Measurements from ENCODE around the gene ARHGAP24.
"Not testable (repeated sequence)": the region's sequence is repeated elsewhere in the genome, so short reads cannot be mapped to it uniquely, and the experiment has no call there.

Gene ARHGAP24

DNA sequence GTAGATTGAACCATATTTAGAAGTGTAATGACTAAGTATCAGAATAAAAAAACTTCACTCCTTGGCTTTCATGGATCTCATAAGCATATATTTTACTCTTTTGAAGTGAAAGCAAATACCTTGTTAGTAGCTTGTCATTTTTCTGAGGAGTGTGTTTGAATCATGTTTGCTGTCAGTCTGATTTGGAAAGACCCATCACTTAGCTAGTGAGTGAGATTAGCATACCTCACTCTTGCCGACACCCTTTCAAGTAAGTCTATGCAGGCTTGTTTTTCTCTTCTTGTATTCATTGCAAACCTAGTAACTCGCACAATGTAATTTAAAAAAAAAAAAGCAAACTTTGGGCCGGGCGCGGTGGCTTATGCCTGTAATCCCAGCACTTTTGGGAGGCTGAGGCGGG, 360.0 kb downstream of the ARHGAP24 start:
- DNase-seq (ENCODE audit: extremely low read depth, low read depth) = no peak
- no peak overlapping the region for H3K4me3 ChIP-seq (replicated peaks; ENCODE audit: low read depth, low read length)
- TF ChIP-seq, protein P1, sequence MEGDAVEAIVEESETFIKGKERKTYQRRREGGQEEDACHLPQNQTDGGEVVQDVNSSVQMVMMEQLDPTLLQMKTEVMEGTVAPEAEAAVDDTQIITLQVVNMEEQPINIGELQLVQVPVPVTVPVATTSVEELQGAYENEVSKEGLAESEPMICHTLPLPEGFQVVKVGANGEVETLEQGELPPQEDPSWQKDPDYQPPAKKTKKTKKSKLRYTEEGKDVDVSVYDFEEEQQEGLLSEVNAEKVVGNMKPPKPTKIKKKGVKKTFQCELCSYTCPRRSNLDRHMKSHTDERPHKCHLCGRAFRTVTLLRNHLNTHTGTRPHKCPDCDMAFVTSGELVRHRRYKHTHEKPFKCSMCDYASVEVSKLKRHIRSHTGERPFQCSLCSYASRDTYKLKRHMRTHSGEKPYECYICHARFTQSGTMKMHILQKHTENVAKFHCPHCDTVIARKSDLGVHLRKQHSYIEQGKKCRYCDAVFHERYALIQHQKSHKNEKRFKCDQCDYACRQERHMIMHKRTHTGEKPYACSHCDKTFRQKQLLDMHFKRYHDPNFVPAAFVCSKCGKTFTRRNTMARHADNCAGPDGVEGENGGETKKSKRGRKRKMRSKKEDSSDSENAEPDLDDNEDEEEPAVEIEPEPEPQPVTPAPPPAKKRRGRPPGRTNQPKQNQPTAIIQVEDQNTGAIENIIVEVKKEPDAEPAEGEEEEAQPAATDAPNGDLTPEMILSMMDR (IDR thresholded peaks at IDR 0.05; ENCODE audit: low read depth, low read length, missing control alignments) = no peak

DNA sequence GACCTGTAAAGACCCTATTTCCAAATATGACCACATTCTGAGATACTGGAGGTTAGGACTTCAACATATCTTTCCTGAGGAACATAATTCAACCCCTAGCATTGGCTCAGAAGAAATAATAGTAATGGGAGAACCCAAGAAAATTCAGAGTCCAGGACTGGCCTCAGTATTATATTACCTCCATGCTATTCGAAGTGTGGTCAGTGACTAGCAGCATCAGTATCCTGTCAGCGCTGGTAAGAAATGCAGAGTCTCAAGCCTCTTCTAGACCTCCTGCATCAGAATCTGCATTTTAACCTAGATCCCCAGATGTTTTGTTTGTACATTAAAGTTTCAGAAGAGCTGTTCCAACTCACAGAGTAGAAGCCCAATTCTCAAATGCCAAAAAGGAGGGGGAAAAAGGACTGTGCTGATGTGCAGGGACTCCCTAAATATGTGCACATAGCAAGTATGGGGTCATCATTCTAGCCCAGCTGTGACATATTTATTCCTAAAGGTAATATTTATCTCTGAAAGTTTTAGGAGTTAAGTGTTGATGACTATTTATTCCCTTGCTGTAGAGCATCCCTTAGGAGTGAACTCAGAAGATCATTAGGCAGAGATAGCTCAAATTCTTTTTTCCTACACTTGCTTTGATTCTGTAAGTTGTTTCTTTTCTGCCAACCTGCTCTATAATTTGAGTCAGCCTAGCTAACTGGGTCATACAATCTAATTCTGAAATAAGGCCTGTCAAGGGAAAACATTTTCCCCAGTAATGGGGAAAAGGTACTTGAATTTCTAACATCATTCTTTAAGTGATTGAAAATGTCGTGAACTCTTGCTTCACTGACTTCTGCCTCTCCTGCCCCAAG, 361.9 kb downstream of the ARHGAP24 start:
- DNase-seq (ENCODE audit: extremely low read depth, low read depth) = no peak
- no peak overlapping the region for H3K4me3 ChIP-seq (replicated peaks; ENCODE audit: low read depth, low read length)
- TF ChIP-seq, protein P1 (IDR thresholded peaks at IDR 0.05; ENCODE audit: low read depth, low read length, missing control alignments) = no peak

DNA sequence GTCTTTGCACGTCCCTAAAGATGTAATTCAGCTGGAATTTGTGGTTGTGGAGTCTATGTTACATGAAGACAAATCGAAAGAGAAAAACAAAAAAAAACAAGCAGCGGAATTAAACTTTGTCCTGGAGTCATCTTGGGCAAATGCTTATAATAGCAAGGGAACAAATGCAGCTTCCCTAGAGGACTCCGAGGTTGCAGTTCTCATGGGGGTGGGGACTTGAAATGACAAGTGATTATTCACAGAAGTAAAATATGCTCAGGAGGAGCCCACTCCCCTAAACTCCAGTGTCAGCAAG, 362.4 kb downstream of the ARHGAP24 start:
- no peak for DNase-seq (ENCODE audit: extremely low read depth, low read depth)
- H3K4me3 ChIP-seq (replicated peaks; ENCODE audit: low read depth, low read length) = no peak overlapping the region
- TF ChIP-seq, protein P1 (IDR thresholded peaks at IDR 0.05; ENCODE audit: low read depth, low read length, missing control alignments) = no peak

DNA sequence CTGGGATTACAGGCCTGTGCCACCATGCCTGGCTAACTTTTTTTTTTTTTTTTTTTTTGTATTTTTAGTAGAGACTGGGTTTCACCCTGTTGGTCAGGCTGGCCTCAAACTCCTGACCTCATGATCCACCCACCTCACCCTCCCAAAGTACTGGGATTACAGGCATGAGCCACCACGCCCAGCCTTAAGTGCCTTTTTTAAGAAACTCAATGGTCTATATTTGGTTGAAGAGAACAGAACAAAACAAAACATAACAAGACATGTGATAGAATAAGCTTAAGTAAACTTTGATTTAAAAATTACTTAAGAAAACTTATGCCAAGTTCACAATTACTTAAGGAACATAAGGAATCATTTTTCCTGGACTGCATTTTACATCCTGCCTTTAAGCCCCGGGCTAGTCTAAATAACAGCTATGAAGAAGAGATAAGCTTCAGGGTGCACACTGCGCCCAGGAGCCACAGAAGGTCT, 365.1 kb downstream of the ARHGAP24 start:
- DNase-seq (ENCODE audit: extremely low read depth, low read depth); H3K4me3 ChIP-seq (replicated peaks; ENCODE audit: low read depth, low read length): not testable (repeated sequence)

DNA sequence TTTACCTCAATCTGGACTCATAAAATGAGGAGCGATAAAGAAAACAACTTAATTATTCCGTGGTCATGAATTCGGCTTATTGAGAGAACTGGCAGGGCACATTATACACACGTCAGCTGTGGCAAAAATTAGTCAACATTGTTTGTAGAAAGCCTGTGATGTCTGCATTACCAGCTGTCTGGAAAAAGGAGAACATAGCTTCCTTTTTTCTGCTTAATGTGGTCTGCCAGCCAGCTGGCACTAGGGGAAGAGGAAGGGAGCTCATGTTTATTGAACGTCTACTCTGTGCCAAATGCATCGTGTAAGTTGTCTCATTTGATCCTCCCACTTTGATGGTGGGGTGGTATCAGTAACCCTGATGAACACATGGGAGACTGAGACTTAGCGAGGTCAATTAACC, 367.6 kb downstream of the ARHGAP24 start:
- TF ChIP-seq, protein P1 (IDR thresholded peaks at IDR 0.05; ENCODE audit: low read depth, low read length, missing control alignments) = no peak
- no peak for DNase-seq (ENCODE audit: extremely low read depth, low read depth)
- H3K4me3 ChIP-seq (replicated peaks; ENCODE audit: low read depth, low read length) = no peak overlapping the region

DNA sequence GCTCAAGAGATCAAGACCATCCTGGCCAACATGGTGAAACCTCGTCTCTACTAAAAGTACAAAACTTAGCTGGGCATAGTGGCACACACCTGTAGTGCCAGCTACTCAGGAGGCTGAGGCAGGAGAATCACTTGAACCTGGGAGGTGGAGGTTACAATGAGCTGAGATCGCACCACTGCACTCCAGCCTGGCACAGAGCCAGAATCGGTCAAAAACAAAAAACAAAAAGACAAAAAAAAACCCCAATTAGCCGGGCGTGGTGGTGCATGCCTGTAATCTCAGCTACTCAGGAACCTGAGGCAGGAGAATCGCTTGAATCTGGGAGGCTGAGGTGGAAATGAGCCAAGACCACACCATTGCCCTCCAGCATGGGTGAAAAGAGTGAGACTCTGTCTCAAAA, 378.8 kb downstream of the ARHGAP24 start:
- DNase-seq (ENCODE audit: extremely low read depth, low read depth); H3K4me3 ChIP-seq (replicated peaks; ENCODE audit: low read depth, low read length): not testable (repeated sequence)

DNA sequence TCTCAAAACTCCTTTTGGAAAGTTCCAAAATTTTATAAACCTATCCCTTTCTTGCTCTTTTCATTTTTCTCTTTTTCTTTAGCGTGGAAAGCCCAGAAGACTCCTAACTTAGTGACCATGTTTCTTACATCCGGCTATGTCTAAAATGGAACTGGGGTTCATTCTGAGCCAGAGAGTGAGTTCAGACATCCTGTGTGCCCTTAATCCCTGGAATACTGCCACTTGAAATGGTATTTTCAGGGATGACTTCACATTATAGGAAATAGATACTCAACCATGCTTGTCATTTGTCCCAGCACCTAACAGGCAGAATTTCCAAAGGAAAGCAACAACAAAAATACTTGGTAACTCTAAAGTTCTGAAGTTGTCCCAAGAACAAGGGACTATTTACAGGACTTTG, 379.6 kb downstream of the ARHGAP24 start:
- DNase-seq (ENCODE audit: extremely low read depth, low read depth) = no peak
- TF ChIP-seq, protein P1 (IDR thresholded peaks at IDR 0.05; ENCODE audit: low read depth, low read length, missing control alignments) = no peak
- H3K4me3 ChIP-seq (replicated peaks; ENCODE audit: low read depth, low read length) = no peak overlapping the region

All from HFF-Myc (cell line).